ENCODE data around the gene C1QTNF2.

Gene C1QTNF2, protein sequence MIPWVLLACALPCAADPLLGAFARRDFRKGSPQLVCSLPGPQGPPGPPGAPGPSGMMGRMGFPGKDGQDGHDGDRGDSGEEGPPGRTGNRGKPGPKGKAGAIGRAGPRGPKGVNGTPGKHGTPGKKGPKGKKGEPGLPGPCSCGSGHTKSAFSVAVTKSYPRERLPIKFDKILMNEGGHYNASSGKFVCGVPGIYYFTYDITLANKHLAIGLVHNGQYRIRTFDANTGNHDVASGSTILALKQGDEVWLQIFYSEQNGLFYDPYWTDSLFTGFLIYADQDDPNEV

DNA sequence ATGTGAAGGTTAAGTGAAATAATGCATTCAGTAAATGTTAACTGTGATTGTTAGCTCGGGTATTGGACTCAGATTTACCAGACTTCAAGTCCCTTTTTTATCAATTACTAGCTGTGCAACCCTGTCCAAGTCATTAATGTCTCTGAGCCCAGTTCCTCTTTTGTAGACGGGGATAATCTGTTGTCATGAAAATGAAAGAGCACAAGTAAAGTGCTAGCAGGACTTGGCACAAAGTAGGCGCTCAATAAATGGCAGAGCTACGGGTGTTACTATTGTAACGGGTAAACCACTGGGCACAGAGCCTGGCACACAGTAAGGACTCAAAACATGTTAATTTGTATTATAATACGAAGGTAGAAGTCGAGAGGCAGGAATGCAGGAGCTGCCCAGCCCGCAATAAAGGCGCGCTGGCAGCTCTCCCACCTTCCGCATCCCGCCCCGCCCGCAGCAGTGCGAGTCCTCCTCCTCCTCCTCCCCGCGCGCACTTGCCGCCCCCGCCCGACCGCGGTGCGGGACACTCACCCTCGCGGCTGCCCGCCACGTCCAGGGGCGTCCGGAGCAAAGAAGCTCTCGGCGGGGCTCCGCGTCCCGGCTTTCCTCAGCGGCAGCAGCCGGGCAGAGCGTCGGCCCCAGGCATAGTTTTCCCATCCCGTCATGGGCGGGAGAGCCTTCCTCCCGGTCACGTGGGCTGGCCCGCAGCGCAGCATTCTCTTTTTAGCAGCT lies at the start of gene C1QTNF2:
C1QTNF2 (minus strand) TSS at position 637 of the 723 bp plus-strand sequence. CDS start 15,615 bp downstream, outside the sequence.
- DNase-seq: no peak

DNA sequence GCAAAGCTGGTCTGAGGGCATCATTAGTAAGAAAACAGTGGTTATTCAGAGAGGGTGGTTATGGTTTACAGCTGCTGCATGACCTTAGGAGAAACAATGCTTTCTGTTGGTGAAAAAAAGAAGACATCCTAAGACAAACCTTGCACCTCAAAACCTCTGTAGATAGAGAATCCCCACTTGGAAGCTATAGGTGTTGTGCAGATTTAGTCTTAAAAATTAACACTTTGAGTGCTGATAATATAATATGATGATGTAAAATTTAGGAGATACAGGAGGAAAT lies 49.8 kb upstream of the C1QTNF2 start:
- DNase-seq: no peak

GRCh38 chr5:160419458-160420330 lies 49.3 kb upstream of the C1QTNF2 start:
- DNase-seq: no peak

DNA sequence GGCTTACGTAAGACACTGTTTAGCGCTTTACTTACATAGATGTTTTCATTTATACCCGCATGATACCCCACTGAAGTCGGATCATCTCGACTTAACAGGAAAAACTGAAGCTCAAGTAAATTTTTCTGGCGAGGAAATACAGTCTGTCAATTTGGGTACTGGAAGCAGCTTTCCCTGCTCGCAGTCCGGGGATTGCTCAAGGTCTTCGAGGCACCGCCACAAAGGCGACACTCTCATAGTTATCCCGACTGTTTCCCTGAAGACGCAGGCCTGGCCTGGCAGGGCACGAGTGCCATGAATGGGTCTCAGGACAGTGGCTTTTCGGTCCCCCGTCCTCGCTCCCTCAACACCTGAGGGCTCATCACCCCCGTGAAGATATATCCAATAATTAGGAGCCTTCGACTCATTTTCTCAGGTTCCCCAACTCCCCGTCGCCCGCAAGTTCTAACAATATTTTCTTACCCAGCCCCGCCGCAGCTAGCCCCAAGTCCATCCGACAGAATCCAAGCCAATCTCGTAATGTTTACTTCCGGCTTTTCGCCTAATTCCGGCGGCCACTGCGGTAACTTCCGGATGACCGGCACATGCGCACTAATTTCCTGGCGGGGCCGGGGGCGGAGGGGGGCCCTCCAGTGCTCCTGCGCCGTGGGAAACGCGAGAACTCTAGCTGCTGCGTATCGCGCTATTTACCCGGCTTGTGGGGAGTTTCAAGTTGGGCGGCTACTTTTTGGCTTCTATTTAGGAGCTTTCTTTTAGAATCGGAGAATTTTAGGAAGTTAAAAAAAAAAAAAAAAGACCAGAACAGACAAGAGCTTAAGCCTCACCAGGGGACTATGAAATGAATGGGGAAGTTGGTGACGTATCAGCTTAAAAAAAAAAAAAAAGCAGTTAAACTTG lies 48.4 kb upstream of the C1QTNF2 start, which contains the start of gene SLU7:
SLU7 (minus strand) TSS at position 521 of the 897 bp plus-strand sequence. CDS start 3,787 bp downstream, outside the sequence.
- DNase-seq: peak; percentile 90

DNA sequence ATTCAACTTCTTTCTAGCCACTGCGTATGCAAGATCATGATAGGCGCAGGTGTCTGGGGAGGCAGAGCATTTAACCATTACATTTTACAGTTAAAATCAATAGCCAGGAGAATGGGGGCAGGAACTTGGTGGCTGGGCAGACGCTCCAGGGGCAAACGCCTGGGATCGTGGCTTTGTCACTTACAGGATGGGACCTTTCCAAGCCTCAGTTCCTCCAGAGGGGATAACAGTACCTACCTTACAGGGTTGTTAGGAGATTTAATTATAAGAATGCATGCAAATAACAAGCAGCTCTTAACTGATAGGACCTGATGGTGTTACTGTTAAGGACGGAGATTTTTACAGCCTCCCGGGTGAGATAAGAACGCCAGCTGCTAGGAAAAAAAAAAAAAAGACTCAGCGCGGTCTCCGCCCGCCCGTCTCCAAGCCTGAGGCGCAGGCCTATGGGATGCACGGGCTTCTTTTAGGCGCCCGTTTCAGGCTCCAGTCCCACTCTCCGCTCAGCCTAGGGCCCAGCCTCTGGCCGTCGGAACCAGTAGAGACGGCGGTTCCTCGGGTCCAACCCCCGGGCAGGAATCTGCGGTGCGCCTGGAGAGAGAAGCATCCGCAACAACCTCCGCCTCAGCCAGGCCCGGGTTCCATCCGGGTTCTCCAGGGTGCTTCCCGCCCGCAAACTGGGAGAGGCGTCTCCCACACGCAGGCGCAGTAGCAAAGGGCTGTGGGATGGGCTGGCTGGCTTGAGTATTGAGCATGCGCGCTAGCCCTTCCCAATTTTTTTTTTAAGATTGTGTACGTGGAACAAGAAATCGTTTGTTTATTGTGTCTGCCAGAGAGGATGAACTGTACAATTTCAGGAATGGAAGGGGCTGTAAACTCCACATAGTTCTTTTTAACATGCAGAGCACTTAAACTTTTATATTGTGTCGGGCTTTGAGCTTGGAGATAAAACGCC lies 29.3 kb upstream of the C1QTNF2 start, which contains the start of gene FAM200C:
FAM200C (minus strand) TSS at position 653 of the 952 bp plus-strand sequence. CDS start 4,564 bp downstream, outside the sequence.
- DNase-seq: peak; percentile 87

DNA sequence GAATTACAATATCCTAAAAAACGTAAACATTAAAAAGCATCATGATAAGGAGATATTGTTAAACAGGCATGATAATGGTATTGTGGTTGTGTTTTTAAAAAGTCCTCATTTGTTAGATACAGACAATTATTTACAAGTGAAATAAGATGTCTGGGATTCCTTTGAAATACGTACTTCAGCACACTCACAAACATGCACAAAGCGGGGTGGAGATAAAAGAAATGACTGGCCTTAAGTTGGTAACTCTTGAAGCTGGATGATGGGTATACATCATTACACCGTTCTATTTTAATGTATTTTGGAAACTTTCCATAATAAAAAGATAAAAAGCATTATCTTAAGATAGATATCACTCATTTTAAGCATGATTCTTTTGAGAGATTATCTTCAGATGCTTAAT lies 28.4 kb upstream of the C1QTNF2 start:
- DNase-seq: no peak

- no peak for DNase-seq
Observed at GRCh38 chr5:160397492-160397891, 27.1 kb upstream of the C1QTNF2 start.

- DNase-seq: no peak
Observed at GRCh38 chr5:160395111-160395510, 24.7 kb upstream of the C1QTNF2 start.

GRCh38 chr5:160390787-160391696 lies 20.6 kb upstream of the C1QTNF2 start:
- no peak for DNase-seq

DNA sequence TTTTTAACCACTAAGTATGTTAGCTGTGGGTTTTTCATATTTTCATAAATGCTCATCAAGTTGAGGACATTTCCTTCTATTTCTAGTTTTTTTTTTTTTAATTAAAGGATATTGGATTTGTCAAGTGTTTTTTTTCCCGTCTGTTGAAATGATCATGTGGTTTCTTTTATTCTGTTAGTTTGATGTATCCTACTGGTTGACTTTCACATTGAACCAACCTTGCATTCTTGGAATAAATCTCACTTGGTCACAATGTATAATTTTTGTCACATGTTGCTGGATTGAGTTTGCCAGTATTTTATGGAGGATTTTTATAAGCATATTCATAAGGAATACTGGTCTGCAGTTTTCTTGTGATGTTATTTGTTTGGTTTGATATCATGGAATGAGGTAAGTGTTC lies 17.0 kb upstream of the C1QTNF2 start:
- DNase-seq: no peak

- no peak for DNase-seq
Observed at GRCh38 chr5:160385496-160385895, 15.1 kb upstream of the C1QTNF2 start.

DNA sequence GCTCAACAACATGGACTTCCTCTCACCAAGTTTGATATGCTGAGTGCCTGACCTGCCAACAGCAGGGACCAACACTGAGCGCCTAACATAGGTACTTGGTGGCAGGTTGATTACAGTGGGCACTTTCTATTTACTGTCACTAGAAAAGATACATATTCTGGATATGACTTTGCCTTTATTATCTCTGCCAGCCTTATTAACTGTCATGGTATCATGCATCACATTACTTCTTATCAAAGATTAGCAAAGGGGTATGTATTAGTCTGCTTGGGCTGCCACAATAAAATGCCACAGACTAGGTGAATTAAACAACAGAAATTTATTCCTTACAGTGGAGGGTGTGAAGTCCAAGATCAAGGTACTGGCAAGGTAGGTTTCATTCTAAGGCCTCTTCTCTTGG lies 14.3 kb upstream of the C1QTNF2 start:
- DNase-seq: no peak

DNA sequence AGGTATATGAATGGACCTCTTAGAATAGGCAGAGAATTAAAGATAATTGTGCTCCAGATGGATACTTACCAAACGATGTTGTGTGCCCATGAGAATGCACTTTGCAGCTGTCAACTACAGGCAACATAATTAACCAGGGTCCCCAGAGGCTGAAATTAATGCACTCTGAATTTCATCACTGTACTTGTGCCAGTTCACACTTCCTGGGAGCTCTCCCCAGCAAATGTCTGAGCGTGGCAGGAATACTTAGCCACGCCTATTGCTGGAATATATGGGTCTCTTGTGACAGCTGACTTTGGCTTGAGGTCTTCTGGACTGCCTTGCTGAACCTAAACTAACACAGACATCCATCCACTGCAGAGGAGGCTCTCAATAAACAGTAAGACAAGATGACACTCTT lies 11.9 kb upstream of the C1QTNF2 start:
- DNase-seq: no peak

DNA sequence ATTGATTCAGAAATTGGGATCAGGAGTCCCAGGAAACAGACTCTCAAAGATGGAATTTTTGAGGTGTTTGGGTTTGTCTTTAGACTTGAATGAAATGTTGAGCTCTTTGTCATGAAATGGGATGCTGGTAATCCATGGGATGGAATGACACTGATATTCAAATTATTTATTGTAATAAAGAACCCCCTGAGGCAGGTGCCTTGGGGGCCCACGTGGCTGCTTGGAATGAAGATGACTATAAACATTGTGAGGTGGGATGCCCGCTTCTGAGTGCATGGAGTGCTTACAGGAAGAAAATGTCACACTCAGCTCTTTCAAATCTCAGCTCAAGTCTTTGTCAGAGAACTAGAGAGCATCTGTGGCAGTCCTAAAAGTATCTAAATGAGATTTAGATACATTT lies 9.6 kb upstream of the C1QTNF2 start:
- no peak for DNase-seq

DNA sequence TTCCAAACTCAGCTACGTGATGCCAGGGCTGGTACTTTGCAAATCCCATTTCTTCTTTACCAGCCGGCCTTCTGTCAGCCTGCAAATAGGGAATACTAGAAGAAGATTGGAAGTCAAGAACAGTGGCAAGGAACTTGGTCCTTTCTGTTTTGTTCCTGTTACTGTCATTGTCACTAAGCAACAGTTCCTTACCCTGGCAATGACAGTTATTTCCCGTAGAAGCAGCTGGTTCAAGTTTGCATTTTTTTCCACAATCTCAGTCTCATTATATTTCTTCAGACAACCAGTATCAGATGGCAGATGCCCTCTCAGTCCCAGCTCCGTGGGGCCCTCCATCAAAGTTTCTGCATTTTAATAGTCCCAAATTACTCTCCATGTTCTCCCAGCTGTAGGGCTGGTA lies 9.1 kb upstream of the C1QTNF2 start:
- DNase-seq: no peak

GRCh38 chr5:160378330-160378729 lies 7.9 kb upstream of the C1QTNF2 start:
- DNase-seq: no peak

GRCh38 chr5:160377651-160378050 lies 7.2 kb upstream of the C1QTNF2 start:
- DNase-seq: no peak

- no peak for DNase-seq
Observed at GRCh38 chr5:160376416-160376815, 6.0 kb upstream of the C1QTNF2 start.

- DNase-seq: no peak
Observed at GRCh38 chr5:160375701-160376100, 5.3 kb upstream of the C1QTNF2 start.

- no peak for DNase-seq
Observed at GRCh38 chr5:160375166-160375565, 4.7 kb upstream of the C1QTNF2 start.

All from NK-92 treated with Interleukin-12 subunit alpha and Interleukin-12 subunit beta, amount 100 ng/mL, for 24 hours (cell line).